Fibroblast of lung (primary cell): ENCODE results near the gene MYRIP. TPM values are rescaled to one million over a fixed set of nuclear protein-coding genes. Genes with fewer than 3 reads are reported as not detected.

Experiments
- DNase-seq, 2 donors: peaks; one replicate each; pipeline versions ENCODE4 v3.0.0 to v3.0.0-alpha.2; 2010; ENCODE audit warnings: low read depth in 2 of 2
- H2AFZ ChIP-seq: 2 replicates; pipeline ENCODE4 v1.5.1; 2012; ENCODE audit warnings: low read length, control low read depth, inconsistent platforms
- H3K27ac ChIP-seq: 2 replicates; pipeline ENCODE4 v1.5.1; 2011; ENCODE audit warnings: low read length, control low read depth; ENCODE audit not compliant: insufficient read depth
- H3K27me3 ChIP-seq: 2 replicates; pipeline ENCODE4 v1.5.1; 2011; ENCODE audit warnings: mild to moderate bottlenecking, low read length; ENCODE audit not compliant: control insufficient read depth, insufficient read depth
- H3K36me3 ChIP-seq: 2 replicates; pipeline ENCODE4 v1.5.1; 2011; ENCODE audit warnings: low read length; ENCODE audit not compliant: control insufficient read depth, insufficient read depth
- H3K4me1 ChIP-seq: 2 replicates; pipeline ENCODE4 v1.5.1; 2011; ENCODE audit warnings: low read length; ENCODE audit not compliant: control insufficient read depth, insufficient read depth; ENCODE audit errors: extremely low read depth
- H3K4me2 ChIP-seq: 2 replicates; pipeline ENCODE4 v1.5.1; 2011; ENCODE audit warnings: low read length, control low read depth; ENCODE audit not compliant: insufficient read depth; ENCODE audit errors: extremely low read depth
- H3K4me3 ChIP-seq, 4 experiments: fragments of 200-600 bp in 1 of 4; sonication (generic) in 1 of 4; replicated peaks in 1 of 4; 2 replicates each; pipeline ENCODE4 v1.5.1; 2011 to 2016; ENCODE audit warnings: low read length in 4 of 4, low read depth in 3 of 4, mild to moderate bottlenecking in 3 of 4, control low read depth in 2 of 4, inconsistent platforms in 1 of 4, mixed read lengths in 1 of 4; ENCODE audit not compliant: insufficient read depth in 1 of 4; ENCODE audit errors: control extremely low read depth in 1 of 4
- H3K79me2 ChIP-seq: 2 replicates; pipeline ENCODE4 v1.5.1; 2012; ENCODE audit warnings: mild to moderate bottlenecking, low read length, inconsistent platforms; ENCODE audit not compliant: control insufficient read depth, insufficient read depth
- H3K9ac ChIP-seq: 2 replicates; pipeline ENCODE4 v1.5.1; 2011; ENCODE audit warnings: mild to moderate bottlenecking, low read length, control low read depth; ENCODE audit not compliant: insufficient read depth
- H3K9me3 ChIP-seq: 2 replicates; pipeline ENCODE4 v1.5.1; 2012; ENCODE audit warnings: low read depth, low read length; ENCODE audit not compliant: control insufficient read depth, insufficient read depth
- H4K20me1 ChIP-seq: 2 replicates; pipeline ENCODE4 v1.5.1; 2011; ENCODE audit warnings: low read length; ENCODE audit not compliant: control insufficient read depth, insufficient read depth; ENCODE audit errors: extremely low read depth
- CTCF ChIP-seq, 2 donors: IDR thresholded peaks in 1 of 2; conservative IDR thresholded peaks in 1 of 2; 1 replicate in 1 of 2; 2 replicates in 1 of 2; pipeline ENCODE4 v1.5.1; 2011 to 2012; ENCODE audit warnings: low read length in 2 of 2, control low read depth in 1 of 2, inconsistent platforms in 1 of 2, low read depth in 1 of 2, mild to moderate bottlenecking in 1 of 2
- EZH2 ChIP-seq: IDR thresholded peaks from 2 replicates; pipeline ENCODE4 v1.5.1; 2012; ENCODE audit warnings: low read length, control low read depth, mild to moderate bottlenecking; ENCODE audit errors: missing control alignments
- polyA plus RNA-seq, 2 donors: library from polyadenylated mRNA; depleted of rRNA in 1 of 2; stranded (reverse) in 1 of 2; unstranded in 1 of 2; fragments of >200 nt; gene quantifications; 2 replicates each; pipeline ENCODE4 v1.2.1, GENCODE V29; 2011 to 2012; ENCODE audit warnings: missing spikeins in 1 of 2
- total RNA-seq: library from RNA; depleted of rRNA; stranded (reverse); fragments of >200 nt; gene quantifications from 2 replicates; pipeline ENCODE4 v1.2.1, GENCODE V29; 2014

Gene MYRIP
- total and polyA plus RNA-seq, 2 donors (not counting 1 experiment from before 2014, with no cell fraction given) = 0.02 TPM; not detected in 1

DNA sequence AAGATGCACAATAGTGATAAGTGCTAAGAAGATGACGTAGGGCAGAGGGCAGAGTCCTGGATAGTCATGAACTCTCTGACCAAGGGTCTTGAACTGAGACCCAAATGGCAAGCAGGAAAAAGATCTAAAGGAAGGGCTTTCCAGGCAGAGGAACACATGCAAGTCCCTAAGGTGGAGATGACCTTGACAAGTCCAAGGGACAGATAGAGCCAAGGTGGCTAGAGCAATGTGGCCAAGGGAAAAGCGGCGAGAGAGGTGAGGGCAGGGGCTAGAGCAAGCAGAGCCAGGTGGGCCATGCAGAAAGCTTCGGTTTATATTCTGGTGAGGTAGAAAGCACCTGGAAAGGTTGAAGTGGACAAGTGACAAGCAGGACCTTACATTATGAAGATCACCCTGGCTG is 414.4 kb downstream of the MYRIP start:
- Histone ChIP-seq H3K4me3 (no peak overlapping the region), H3K4me1 (no peaks in the 10 kb centered on the region), H3K4me2 (no peak overlapping the region), H3K9me3 (no peaks in the 10 kb centered on the region), H2AFZ (no peak overlapping the region), H3K79me2 (no peaks in the 10 kb centered on the region), H3K27ac (no peak overlapping the region), H4K20me1 (no peaks in the 10 kb centered on the region), H3K27me3 (no peaks in the 10 kb centered on the region), H3K36me3 (no peaks in the 10 kb centered on the region), H3K9ac (no peak overlapping the region)
- no peak for TF ChIP-seq EZH2
- no peak for TF ChIP-seq CTCF (conservative IDR thresholded peaks at IDR 0.05 in 1 of 2, IDR thresholded peaks at IDR 0.05 in 1 of 2; ENCODE audit: low read depth in 1 of 2, low read length in 2 of 2)
- DNase-seq = no peak

GRCh38 chr3:40224796-40225515 is 415.5 kb downstream of the MYRIP start:
- no peaks in the 10 kb centered on the region for H3K36me3 ChIP-seq

DNA sequence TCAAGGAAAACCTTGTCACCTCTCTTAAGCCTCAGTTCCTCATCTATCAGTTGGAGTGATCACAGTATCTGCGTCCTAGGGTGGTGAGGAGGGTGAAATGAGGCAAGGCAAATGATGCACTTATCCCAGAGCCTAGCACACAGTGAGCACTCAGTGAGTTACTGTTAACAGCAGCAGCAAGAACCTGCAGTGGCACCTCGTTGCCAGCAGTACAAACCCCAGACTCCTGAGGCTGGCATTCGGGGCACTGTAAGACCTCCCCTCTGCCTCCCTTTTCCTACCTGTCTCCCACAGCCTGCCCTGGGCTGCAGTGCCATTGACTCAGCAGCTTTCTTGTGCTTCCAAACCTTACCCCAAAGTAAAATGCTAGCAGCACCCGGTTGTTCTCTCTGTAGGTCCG is 417.2 kb downstream of the MYRIP start:
- no peak for DNase-seq
- Histone ChIP-seq H3K4me2 (no peak overlapping the region), H3K27ac (no peak overlapping the region), H3K4me1 (no peaks in the 10 kb centered on the region), H3K27me3 (no peaks in the 10 kb centered on the region), H3K36me3 (no peaks in the 10 kb centered on the region), H4K20me1 (no peaks in the 10 kb centered on the region), H2AFZ (no peak overlapping the region), H3K9ac (no peak overlapping the region), H3K9me3 (no peaks in the 10 kb centered on the region), H3K4me3 (no peak overlapping the region), H3K79me2 (no peaks in the 10 kb centered on the region)
- no peak for TF ChIP-seq EZH2
- TF ChIP-seq CTCF (conservative IDR thresholded peaks at IDR 0.05 in 1 of 2, IDR thresholded peaks at IDR 0.05 in 1 of 2; ENCODE audit: low read depth in 1 of 2, low read length in 2 of 2) = no peak

More at GRCh38 chr3:40224796-40225515, 415.5 kb downstream of the MYRIP start:
- DNase-seq = no peak
- H3K4me1 ChIP-seq = no peaks in the 10 kb centered on the region
- H3K79me2 ChIP-seq = no peaks in the 10 kb centered on the region
- no peaks in the 10 kb centered on the region for H4K20me1 ChIP-seq
- no peak overlapping the region for H3K4me3 ChIP-seq
- H3K27me3 ChIP-seq = no peaks in the 10 kb centered on the region
- H2AFZ ChIP-seq = no peak overlapping the region
- no peak for TF ChIP-seq CTCF (conservative IDR thresholded peaks at IDR 0.05 in 1 of 2, IDR thresholded peaks at IDR 0.05 in 1 of 2; ENCODE audit: low read depth in 1 of 2, low read length in 2 of 2)
- TF ChIP-seq EZH2 = no peak
- H3K27ac ChIP-seq = no peak overlapping the region
- H3K9me3 ChIP-seq = no peaks in the 10 kb centered on the region
- no peak overlapping the region for H3K9ac ChIP-seq
- H3K4me2 ChIP-seq = no peak overlapping the region
